Measurements from ENCODE around the gene LAIR2. TPM values are rescaled to one million over a fixed set of nuclear protein-coding genes. Genes with fewer than 3 reads are reported as not detected.

The LAIR2 gene
- total and polyA plus RNA-seq, 2 of the 13 experiments (the other 11 are each of a cell fraction or from before 2014, with no cell fraction given): 1.3 to 1.9 TPM

DNA sequence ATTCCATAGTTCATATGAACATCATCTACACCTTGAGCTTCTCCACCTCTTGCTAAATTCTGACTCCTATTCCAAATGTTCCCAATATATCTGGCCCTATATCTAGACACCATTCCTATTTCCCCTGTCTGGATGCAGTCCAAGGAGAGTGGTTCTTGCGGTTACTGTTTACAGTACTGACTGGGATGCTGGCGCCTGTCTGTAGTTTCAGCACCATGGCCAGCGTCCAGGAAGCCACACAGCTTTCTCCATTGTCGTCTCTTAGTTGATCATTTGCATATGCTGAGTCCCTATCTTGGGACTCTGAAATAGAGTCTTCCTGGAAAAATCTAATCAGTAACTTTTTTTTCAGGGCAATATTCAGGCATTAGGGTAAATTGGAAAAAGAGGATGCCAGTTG, 14.9 kb downstream of the LAIR2 start (continued):
- TF ChIP-seq, protein P1, sequence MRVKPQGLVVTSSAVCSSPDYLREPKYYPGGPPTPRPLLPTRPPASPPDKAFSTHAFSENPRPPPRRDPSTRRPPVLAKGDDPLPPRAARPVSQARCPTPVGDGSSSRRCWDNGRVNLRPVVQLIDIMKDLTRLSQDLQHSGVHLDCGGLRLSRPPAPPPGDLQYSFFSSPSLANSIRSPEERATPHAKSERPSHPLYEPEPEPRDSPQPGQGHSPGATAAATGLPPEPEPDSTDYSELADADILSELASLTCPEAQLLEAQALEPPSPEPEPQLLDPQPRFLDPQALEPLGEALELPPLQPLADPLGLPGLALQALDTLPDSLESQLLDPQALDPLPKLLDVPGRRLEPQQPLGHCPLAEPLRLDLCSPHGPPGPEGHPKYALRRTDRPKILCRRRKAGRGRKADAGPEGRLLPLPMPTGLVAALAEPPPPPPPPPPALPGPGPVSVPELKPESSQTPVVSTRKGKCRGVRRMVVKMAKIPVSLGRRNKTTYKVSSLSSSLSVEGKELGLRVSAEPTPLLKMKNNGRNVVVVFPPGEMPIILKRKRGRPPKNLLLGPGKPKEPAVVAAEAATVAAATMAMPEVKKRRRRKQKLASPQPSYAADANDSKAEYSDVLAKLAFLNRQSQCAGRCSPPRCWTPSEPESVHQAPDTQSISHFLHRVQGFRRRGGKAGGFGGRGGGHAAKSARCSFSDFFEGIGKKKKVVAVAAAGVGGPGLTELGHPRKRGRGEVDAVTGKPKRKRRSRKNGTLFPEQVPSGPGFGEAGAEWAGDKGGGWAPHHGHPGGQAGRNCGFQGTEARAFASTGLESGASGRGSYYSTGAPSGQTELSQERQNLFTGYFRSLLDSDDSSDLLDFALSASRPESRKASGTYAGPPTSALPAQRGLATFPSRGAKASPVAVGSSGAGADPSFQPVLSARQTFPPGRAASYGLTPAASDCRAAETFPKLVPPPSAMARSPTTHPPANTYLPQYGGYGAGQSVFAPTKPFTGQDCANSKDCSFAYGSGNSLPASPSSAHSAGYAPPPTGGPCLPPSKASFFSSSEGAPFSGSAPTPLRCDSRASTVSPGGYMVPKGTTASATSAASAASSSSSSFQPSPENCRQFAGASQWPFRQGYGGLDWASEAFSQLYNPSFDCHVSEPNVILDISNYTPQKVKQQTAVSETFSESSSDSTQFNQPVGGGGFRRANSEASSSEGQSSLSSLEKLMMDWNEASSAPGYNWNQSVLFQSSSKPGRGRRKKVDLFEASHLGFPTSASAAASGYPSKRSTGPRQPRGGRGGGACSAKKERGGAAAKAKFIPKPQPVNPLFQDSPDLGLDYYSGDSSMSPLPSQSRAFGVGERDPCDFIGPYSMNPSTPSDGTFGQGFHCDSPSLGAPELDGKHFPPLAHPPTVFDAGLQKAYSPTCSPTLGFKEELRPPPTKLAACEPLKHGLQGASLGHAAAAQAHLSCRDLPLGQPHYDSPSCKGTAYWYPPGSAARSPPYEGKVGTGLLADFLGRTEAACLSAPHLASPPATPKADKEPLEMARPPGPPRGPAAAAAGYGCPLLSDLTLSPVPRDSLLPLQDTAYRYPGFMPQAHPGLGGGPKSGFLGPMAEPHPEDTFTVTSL (CRISPR knock-in tag; IDR thresholded peaks at IDR 0.05; ENCODE audit: borderline replicate concordance): no peak
- no peak for TF ChIP-seq ZNF891 (CRISPR knock-in tag; IDR thresholded peaks at IDR 0.05)
- no peak for TF ChIP-seq POGZ (CRISPR knock-in tag; IDR thresholded peaks at IDR 0.05)
- TF ChIP-seq, protein P2, sequence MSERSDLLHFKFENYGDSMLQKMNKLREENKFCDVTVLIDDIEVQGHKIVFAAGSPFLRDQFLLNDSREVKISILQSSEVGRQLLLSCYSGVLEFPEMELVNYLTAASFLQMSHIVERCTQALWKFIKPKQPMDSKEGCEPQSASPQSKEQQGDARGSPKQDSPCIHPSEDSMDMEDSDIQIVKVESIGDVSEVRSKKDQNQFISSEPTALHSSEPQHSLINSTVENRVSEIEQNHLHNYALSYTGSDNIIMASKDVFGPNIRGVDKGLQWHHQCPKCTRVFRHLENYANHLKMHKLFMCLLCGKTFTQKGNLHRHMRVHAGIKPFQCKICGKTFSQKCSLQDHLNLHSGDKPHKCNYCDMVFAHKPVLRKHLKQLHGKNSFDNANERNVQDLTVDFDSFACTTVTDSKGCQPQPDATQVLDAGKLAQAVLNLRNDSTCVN (CRISPR knock-in tag; IDR thresholded peaks at IDR 0.05; ENCODE audit: borderline replicate concordance): peak; percentile 55; the same call in 1 of the 2 replicates
- no peak for TF ChIP-seq ZBTB7A (CRISPR knock-in tag; IDR thresholded peaks at IDR 0.05)
- 0 out of 2 replicates have a peak, but pooled peaks have one; percentile 58 for TF ChIP-seq ZNF792 (CRISPR knock-in tag; IDR thresholded peaks at IDR 0.05)
- TF ChIP-seq, protein P3, sequence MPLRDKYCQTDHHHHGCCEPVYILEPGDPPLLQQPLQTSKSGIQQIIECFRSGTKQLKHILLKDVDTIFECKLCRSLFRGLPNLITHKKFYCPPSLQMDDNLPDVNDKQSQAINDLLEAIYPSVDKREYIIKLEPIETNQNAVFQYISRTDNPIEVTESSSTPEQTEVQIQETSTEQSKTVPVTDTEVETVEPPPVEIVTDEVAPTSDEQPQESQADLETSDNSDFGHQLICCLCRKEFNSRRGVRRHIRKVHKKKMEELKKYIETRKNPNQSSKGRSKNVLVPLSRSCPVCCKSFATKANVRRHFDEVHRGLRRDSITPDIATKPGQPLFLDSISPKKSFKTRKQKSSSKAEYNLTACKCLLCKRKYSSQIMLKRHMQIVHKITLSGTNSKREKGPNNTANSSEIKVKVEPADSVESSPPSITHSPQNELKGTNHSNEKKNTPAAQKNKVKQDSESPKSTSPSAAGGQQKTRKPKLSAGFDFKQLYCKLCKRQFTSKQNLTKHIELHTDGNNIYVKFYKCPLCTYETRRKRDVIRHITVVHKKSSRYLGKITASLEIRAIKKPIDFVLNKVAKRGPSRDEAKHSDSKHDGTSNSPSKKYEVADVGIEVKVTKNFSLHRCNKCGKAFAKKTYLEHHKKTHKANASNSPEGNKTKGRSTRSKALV (CRISPR knock-in tag; IDR thresholded peaks at IDR 0.05): 0 out of 2 replicates have a peak, but pooled peaks have one; percentile 27
- peak; percentile 84; the same call in 1 of the 2 replicates for TF ChIP-seq SMAD3 (CRISPR knock-in tag; IDR thresholded peaks at IDR 0.05)
- no peak for TF ChIP-seq ZNF138 (CRISPR knock-in tag; IDR thresholded peaks at IDR 0.05; ENCODE audit: low read depth)
- TF ChIP-seq, protein P4, sequence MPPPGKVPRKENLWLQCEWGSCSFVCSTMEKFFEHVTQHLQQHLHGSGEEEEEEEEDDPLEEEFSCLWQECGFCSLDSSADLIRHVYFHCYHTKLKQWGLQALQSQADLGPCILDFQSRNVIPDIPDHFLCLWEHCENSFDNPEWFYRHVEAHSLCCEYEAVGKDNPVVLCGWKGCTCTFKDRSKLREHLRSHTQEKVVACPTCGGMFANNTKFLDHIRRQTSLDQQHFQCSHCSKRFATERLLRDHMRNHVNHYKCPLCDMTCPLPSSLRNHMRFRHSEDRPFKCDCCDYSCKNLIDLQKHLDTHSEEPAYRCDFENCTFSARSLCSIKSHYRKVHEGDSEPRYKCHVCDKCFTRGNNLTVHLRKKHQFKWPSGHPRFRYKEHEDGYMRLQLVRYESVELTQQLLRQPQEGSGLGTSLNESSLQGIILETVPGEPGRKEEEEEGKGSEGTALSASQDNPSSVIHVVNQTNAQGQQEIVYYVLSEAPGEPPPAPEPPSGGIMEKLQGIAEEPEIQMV (CRISPR knock-in tag; IDR thresholded peaks at IDR 0.05; ENCODE audit: low read depth): no peak
- TF ChIP-seq, protein P5, sequence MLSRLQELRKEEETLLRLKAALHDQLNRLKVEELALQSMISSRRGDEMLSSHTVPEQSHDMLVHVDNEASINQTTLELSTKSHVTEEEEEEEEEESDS (CRISPR knock-in tag; IDR thresholded peaks at IDR 0.05; ENCODE audit: borderline replicate concordance): no peak
- TF ChIP-seq THYN1 (CRISPR knock-in tag; IDR thresholded peaks at IDR 0.05; ENCODE audit: borderline replicate concordance, low read depth): no peak
- no peak for TF ChIP-seq AKAP8 (CRISPR knock-in tag; IDR thresholded peaks at IDR 0.05)
- no peak for TF ChIP-seq ZNF224 (CRISPR knock-in tag; IDR thresholded peaks at IDR 0.05)
- TF ChIP-seq ZNF644 (CRISPR knock-in tag; IDR thresholded peaks at IDR 0.05; ENCODE audit: low read depth): peak; percentile 75
- 0 out of 2 replicates have a peak, but pooled peaks have one; percentile 34 for TF ChIP-seq MEF2D (CRISPR knock-in tag; IDR thresholded peaks at IDR 0.05)
- TF ChIP-seq SRSF9 (IDR thresholded peaks at IDR 0.05; ENCODE audit: borderline replicate concordance, insufficient read depth, low read depth, low read length, poor library complexity, severe bottlenecking): no peak
- peak; percentile 60; the same call in 1 of the 2 replicates for TF ChIP-seq ZSCAN20 (CRISPR knock-in tag; IDR thresholded peaks at IDR 0.05; ENCODE audit: borderline replicate concordance)
- TF ChIP-seq ZNF713 (CRISPR knock-in tag; IDR thresholded peaks at IDR 0.05): no peak
- peak; percentile 35; the same call in 1 of the 2 replicates for TF ChIP-seq NCOA2 (CRISPR knock-in tag; IDR thresholded peaks at IDR 0.05)
